ENCODE measurements around the gene SEMA4B. TPM values are rescaled to one million over a fixed set of nuclear protein-coding genes. Genes with fewer than 3 reads are reported as not detected.

Gene SEMA4B
- total RNA-seq, 1 experiment from 2014 or later, result 32.5 TPM

DNA sequence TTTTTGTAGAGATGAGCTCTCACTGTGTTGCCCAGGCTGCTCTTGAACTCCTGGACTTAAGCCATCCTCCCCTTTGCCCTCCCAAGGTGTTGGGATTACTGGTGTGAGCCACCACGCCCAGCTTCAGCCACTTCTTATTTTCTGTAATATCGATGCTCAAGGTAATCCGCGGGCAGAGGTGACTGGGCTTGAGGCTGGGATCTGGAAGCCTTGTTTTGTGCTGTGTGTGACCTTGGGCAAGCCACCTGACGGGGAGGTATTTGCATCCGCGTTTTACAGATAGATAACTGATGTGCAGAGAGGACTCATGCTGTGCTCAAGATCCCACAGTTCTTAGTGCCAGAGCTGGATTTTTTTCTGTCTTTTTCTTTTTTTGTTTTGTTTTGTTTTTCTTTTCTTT lies 27.8 kb upstream of the SEMA4B start:
- Histone ChIP-seq H3K9me3 (ENCODE audit: control insufficient read depth, low read depth, low read length) (no peaks in the 10 kb centered on the region), H2BK15ac (ENCODE audit: low read depth, low read length) (no peak overlapping the region), H2BK120ac (ENCODE audit: low read depth, low read length, poor library complexity, severe bottlenecking) (no peak overlapping the region), H3K79me1 (ENCODE audit: insufficient read depth, low read depth, low read length, poor library complexity, severe bottlenecking) (no peaks in the 10 kb centered on the region), H3K14ac (ENCODE audit: insufficient read depth, low read length) (no peak overlapping the region), H3K23me2 (ENCODE audit: insufficient read length, low read depth, low read length, poor library complexity, severe bottlenecking) (no peaks in the 10 kb centered on the region), H3K4me2 (ENCODE audit: insufficient read depth, insufficient read length, low read length) (no peak overlapping the region), H4K20me1 (ENCODE audit: control insufficient read depth, insufficient read depth, insufficient read length) (no peaks in the 10 kb centered on the region), H2AFZ (ENCODE audit: low read length) (no peak overlapping the region), H3K27ac (ENCODE audit: insufficient read length, low read depth, low read length) (no peak overlapping the region), H2AK5ac (ENCODE audit: insufficient read length, low read length) (no peak overlapping the region), H3K23ac (ENCODE audit: insufficient read length, low read depth, low read length) (no peak overlapping the region), H4K91ac (ENCODE audit: insufficient read length, low read depth, low read length) (no peak overlapping the region), H2BK20ac (ENCODE audit: low read depth, low read length, poor library complexity, severe bottlenecking) (no peak overlapping the region), H3K27me3 (ENCODE audit: insufficient read depth, low read length) (no peaks in the 10 kb centered on the region), H3K18ac (ENCODE audit: insufficient read length, low read depth, low read length) (no peak overlapping the region), H2BK12ac (ENCODE audit: insufficient read length, low read depth, low read length) (no peak overlapping the region), H2BK5ac (ENCODE audit: insufficient read length, low read length) (no peak overlapping the region), H3K4me1 (ENCODE audit: insufficient read depth, low read length) (no peaks in the 10 kb centered on the region; the same call in 1 of the 2 replicates), H3K56ac (ENCODE audit: insufficient read length, low read depth, low read length) (no peak overlapping the region), H3K9ac (ENCODE audit: extremely low read depth, insufficient read length, low read length) (no peak overlapping the region), H4K8ac (replicated peaks; ENCODE audit: insufficient read length, low read depth, low read length) (no peak overlapping the region), H4K5ac (ENCODE audit: insufficient read length, low read depth, low read length) (no peak overlapping the region), H3K4ac (ENCODE audit: low read depth, low read length) (no peak overlapping the region), H3T11ph (ENCODE audit: low read length) (no peak overlapping the region), H3K79me2 (ENCODE audit: insufficient read depth, low read length) (no peaks in the 10 kb centered on the region)
- H3K27ac Mint-ChIP-seq, result peak overlapping the region in 1 of 3 experiments; percentile 90; a peak in 1 of 7 replicates
- peak overlapping the region in 1 of 2 experiments; percentile 55; a peak in 2 of 5 replicates for H3K4me3 Mint-ChIP-seq
- H3K36me3 Mint-ChIP-seq (ENCODE audit: insufficient read depth in 1 of 3, low read depth in 3 of 3), result no peaks in the 10 kb centered on the region
- no peaks in the 10 kb centered on the region for H3K27me3 Mint-ChIP-seq (ENCODE audit: low read depth)
- DNase-seq, result no peak
- H3K4me1 Mint-ChIP-seq, result peaks cover 39 to 43% of the 10 kb centered on the region in 2 experiments
- TF ChIP-seq, protein P1, sequence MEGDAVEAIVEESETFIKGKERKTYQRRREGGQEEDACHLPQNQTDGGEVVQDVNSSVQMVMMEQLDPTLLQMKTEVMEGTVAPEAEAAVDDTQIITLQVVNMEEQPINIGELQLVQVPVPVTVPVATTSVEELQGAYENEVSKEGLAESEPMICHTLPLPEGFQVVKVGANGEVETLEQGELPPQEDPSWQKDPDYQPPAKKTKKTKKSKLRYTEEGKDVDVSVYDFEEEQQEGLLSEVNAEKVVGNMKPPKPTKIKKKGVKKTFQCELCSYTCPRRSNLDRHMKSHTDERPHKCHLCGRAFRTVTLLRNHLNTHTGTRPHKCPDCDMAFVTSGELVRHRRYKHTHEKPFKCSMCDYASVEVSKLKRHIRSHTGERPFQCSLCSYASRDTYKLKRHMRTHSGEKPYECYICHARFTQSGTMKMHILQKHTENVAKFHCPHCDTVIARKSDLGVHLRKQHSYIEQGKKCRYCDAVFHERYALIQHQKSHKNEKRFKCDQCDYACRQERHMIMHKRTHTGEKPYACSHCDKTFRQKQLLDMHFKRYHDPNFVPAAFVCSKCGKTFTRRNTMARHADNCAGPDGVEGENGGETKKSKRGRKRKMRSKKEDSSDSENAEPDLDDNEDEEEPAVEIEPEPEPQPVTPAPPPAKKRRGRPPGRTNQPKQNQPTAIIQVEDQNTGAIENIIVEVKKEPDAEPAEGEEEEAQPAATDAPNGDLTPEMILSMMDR (conservative IDR thresholded peaks at IDR 0.05), result no peak
- no peaks in the 10 kb centered on the region; a peak in 1 of 5 replicates for H3K9me3 Mint-ChIP-seq
- no CpG with 5 or more reads among the region's 7 CpGs for WGBS (ENCODE audit: extremely low coverage, insufficient read length, low lambda C conversion rate)

Measured in H9 (cell line).